ENCODE measurements around the gene FN3KRP. TPM values are rescaled to one million over a fixed set of nuclear protein-coding genes. Genes with fewer than 3 reads are reported as not detected.
A peak's percentile ranks its signal among the peaks of the same experiment; 100 is the strongest.

FN3KRP gene
- total RNA-seq, 6 experiments from 2014 or later, result 7.6 to 24.8 (median 14.3) TPM

DNA sequence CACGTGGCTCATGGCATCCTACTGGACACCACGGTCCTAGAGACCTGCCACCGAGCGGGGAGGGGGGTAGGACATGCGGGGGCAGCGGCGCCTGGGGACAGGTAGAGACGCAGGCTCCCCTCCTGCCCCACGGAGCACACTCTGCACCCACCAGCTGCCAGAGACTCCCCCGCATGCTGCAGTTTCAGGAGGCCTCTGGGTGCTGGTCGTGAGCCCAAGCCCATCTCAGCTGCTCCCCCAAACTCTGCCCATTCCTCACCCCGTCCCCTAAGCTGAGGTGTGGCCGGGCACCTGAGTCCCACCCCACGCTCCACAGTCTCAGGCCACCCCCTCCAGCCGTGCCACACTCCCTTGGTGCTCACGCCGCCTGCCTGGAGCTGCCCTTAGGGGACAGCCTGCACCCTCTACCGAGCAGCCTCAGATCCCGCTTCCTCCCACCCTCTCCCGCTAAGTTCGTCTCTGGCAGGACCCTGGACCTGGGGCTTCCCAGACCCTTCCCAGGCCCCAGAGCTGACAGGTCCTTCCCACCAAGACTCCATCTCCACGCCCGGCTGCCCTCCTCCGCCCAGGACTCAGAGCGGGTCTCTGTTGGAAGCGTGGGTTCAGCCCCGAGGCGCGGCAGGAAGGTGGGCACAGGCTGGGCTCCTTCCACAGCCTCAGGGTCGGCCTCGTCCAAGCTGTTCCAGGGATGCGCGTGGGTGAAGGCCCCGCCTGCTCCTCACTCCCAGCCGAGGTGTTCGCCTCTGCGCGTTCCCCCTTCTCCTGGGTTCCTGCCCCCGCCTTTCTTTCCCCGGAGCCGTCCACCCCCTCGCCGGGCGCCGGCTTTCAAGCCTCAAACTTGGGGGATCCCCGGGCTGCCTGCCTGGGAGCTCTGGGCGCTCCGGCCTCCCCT, 19.3 kb upstream of the FN3KRP start:
- intact Hi-C loops (cut with DNase I), result no loop called here
- TF ChIP-seq POLR2A (IDR thresholded peaks at IDR 0.05), result no peak
- TF ChIP-seq, protein P1, sequence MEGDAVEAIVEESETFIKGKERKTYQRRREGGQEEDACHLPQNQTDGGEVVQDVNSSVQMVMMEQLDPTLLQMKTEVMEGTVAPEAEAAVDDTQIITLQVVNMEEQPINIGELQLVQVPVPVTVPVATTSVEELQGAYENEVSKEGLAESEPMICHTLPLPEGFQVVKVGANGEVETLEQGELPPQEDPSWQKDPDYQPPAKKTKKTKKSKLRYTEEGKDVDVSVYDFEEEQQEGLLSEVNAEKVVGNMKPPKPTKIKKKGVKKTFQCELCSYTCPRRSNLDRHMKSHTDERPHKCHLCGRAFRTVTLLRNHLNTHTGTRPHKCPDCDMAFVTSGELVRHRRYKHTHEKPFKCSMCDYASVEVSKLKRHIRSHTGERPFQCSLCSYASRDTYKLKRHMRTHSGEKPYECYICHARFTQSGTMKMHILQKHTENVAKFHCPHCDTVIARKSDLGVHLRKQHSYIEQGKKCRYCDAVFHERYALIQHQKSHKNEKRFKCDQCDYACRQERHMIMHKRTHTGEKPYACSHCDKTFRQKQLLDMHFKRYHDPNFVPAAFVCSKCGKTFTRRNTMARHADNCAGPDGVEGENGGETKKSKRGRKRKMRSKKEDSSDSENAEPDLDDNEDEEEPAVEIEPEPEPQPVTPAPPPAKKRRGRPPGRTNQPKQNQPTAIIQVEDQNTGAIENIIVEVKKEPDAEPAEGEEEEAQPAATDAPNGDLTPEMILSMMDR (IDR thresholded peaks at IDR 0.05), result no peak
- no peaks in the 10 kb centered on the region for H3K9me3 ChIP-seq
- WGBS (ENCODE audit: insufficient coverage, low coverage, low lambda C conversion rate, missing lambda C conversion rate), result 77% methylated on average over 10 of the region's 48 CpGs
- no peak for DNase-seq
- H3K27me3 ChIP-seq, result no peaks in the 10 kb centered on the region
- ATAC-seq, result no peak
- H3K4me3 ChIP-seq, result peak overlapping the region; percentile 67 to 80 (median 71)
- no peak overlapping the region for H3K27ac ChIP-seq
- H3K36me3 ChIP-seq, result no peaks in the 10 kb centered on the region
- H3K4me1 ChIP-seq, result peaks cover 0 to 5% (median 0%) of the 10 kb centered on the region in 4 donors

DNA sequence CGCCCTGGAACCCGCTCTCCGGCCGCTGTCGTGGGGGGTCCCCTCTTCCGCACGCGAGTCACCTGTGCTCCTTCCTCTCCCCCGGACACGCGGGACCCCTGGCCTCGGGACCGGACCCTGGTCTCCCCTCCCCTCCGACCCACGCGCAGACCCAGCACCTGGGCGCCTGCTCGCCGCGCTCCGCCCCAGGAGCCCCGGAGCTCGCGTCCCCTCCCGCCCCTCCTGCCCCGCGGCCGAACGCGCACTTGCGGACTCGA, 18.8 kb upstream of the FN3KRP start:
- DNase-seq (no peak), ATAC-seq (no peak)
- Histone ChIP-seq H3K27ac (no peak overlapping the region), H3K9me3 (no peaks in the 10 kb centered on the region), H3K36me3 (no peaks in the 10 kb centered on the region), H3K4me3 (peak overlapping the region; percentile 67 to 80 (median 71)), H3K4me1 (peaks cover 0 to 5% (median 0%) of the 10 kb centered on the region in 4 donors), H3K27me3 (no peaks in the 10 kb centered on the region)
- no peak for TF ChIP-seq POLR2A (IDR thresholded peaks at IDR 0.05)
- TF ChIP-seq, protein P1 (IDR thresholded peaks at IDR 0.05), result no peak
- intact Hi-C loops (cut with DNase I), result no loop called here
- WGBS (ENCODE audit: insufficient coverage, low coverage, low lambda C conversion rate, missing lambda C conversion rate), result no CpG with 5 or more reads among the region's 32 CpGs

DNA sequence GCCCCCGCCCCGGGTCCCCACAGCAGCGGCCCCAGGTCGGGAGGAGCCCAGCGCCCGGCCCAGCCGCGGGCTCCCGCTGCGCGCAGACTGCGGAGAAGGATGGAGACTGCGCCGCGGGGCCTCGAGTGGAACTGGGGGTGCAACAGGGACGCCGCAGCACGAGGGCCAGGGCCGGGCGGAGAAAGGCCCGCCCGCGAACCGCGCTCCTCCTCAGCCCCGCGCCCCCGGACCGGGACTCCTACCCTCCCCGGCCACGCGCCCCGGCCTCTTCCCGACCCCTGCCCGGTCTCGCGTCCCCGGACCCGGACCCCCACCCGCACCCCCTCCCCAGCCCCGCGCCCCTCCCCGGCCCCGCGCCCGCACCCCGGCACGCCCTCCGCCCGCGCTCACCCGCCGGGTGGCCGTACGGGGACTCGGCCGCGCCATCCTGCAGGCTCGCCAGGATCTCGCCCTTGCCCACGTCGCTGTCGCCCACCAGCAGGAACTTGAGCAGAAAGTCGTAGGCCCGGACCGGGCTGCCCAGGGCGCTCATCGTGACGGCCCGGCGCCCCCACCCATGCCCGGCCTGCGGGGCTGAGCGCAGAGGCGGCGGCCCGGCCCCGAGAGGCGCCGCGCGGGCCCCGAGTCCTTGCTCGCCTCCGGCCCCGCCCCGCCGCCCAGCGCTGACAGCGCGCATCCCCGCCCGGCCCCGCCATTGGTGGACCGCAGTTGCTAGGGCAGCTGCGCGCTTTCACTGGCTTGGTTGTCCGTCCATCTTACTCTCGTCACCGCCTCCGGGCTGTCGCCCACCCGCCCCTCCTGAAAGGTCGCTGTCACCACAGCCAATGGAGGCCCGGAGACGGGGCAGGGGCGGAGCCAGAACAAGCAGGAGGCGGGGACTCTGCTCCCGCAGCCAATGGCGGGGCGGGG, 18.2 kb upstream of the FN3KRP start, which contains the start of gene RAB40B:
Gene RAB40B (minus strand): TSS at position 634 of the 909 bp plus-strand sequence. CDS start 102 bp downstream, at position 532.
- Histone ChIP-seq H3K27me3 (no peaks in the 10 kb centered on the region), H3K27ac (peak within 1 kb of the TSS in 2 of 3 donors; percentile 30 to 59), H3K9me3 (no peaks in the 10 kb centered on the region), H3K4me1 (peaks cover 0 to 5% (median 0%) of the 10 kb centered on the region in 4 donors), H3K4me3 (peak within 1 kb of the TSS; percentile 69 to 80 (median 71)), H3K36me3 (no peaks in the 10 kb centered on the region)
- peak; percentile 99 to 100 (median 99) for DNase-seq
- intact Hi-C loops (cut with DNase I), result no loop called here
- WGBS (ENCODE audit: insufficient coverage, low coverage, low lambda C conversion rate, missing lambda C conversion rate), result no CpG with 5 or more reads among the region's 112 CpGs
- TF ChIP-seq, protein P1 (IDR thresholded peaks at IDR 0.05), result no peak
- peak; percentile 57 for TF ChIP-seq POLR2A (IDR thresholded peaks at IDR 0.05)
- peak; percentile 98 to 99 (median 98) for ATAC-seq

DNA sequence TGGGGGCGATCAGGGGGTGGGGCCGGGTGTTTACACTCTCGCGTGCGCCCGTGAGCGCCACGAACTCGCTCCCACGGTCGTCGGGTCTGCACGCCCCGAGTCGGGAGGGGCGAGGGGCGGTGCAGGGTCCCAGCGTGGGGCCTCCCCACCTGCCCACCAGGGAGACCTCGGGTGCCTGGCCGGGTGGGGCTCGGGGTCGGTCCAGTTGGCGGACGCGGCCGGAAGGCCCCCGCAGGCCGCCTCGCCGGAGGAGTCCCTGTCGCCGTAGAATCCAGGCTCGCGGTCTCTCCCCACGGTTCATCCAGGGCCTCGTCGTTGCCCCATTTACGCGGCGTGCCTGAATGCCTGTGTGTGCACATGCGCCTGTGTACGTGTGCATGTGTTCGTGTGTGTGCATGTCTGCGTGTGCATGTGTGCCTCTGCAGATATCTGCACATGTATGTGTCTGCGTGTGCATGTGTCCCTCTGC, 17.5 kb upstream of the FN3KRP start:
- H3K9me3 ChIP-seq, result no peaks in the 10 kb centered on the region
- peak overlapping the region in 2 of 3 donors; percentile 30 to 59 for H3K27ac ChIP-seq
- ATAC-seq (peak in 1 of 4 donors; percentile 1), DNase-seq (no peak)
- H3K4me3 ChIP-seq, result peak overlapping the region; percentile 54 to 80 (median 69)
- intact Hi-C loops (cut with DNase I), result no loop called here
- no peaks in the 10 kb centered on the region for H3K27me3 ChIP-seq
- no peaks in the 10 kb centered on the region for H3K36me3 ChIP-seq
- no peak for TF ChIP-seq POLR2A (IDR thresholded peaks at IDR 0.05)
- TF ChIP-seq, protein P1 (IDR thresholded peaks at IDR 0.05), result no peak
- H3K4me1 ChIP-seq, result peaks cover 0 to 7% (median 0%) of the 10 kb centered on the region in 4 donors
- WGBS (ENCODE audit: insufficient coverage, low coverage, low lambda C conversion rate, missing lambda C conversion rate), result 0% methylated on average over 9 of the region's 45 CpGs
